ENCODE data around the gene ASAP2.

ASAP2 gene

GRCh38 chr2:9205963-9206948 is at the start of gene ASAP2:
ASAP2 (plus strand) TSS chr2:9206812; CDS start chr2:9207105, 293 bp downstream.
- peak; percentile 51 for DNase-seq

- DNase-seq, result no peak
Observed at GRCh38 chr2:9158786-9159779, 47.5 kb upstream of the ASAP2 start.

- no peak for DNase-seq
Observed at GRCh38 chr2:9160732-9161131, 45.9 kb upstream of the ASAP2 start.

GRCh38 chr2:9162841-9163240 is 43.8 kb upstream of the ASAP2 start:
- no peak for DNase-seq

- DNase-seq, result no peak
Observed at GRCh38 chr2:9163306-9164111, 43.1 kb upstream of the ASAP2 start.

- DNase-seq, result no peak
Observed at GRCh38 chr2:9164112-9164608, 42.5 kb upstream of the ASAP2 start.

GRCh38 chr2:9165625-9166024 is 41.0 kb upstream of the ASAP2 start:
- DNase-seq, result no peak

- DNase-seq, result no peak
Observed at GRCh38 chr2:9166579-9167377, 39.8 kb upstream of the ASAP2 start.

- DNase-seq, result no peak
Observed at GRCh38 chr2:9167718-9168657, 38.6 kb upstream of the ASAP2 start.

- DNase-seq, result no peak
Observed at GRCh38 chr2:9168821-9169221, 37.8 kb upstream of the ASAP2 start.

GRCh38 chr2:9169349-9170107 is 37.1 kb upstream of the ASAP2 start:
- no peak for DNase-seq

GRCh38 chr2:9170458-9171130 is 36.0 kb upstream of the ASAP2 start:
- DNase-seq, result no peak

GRCh38 chr2:9174771-9175437 is 31.7 kb upstream of the ASAP2 start:
- DNase-seq, result no peak

GRCh38 chr2:9178110-9178903 is 28.3 kb upstream of the ASAP2 start:
- DNase-seq, result no peak

GRCh38 chr2:9178904-9179571 is 27.6 kb upstream of the ASAP2 start:
- DNase-seq, result no peak

GRCh38 chr2:9179572-9180201 is 26.9 kb upstream of the ASAP2 start:
- DNase-seq, result no peak

All from activated CD4-positive, CD25-positive, alpha-beta regulatory T cell treated with anti-CD3 and anti-CD28 coated beads, Interleukin-2, amount 50 U/mL, for 72 hours (primary cell).